ENCODE results near the gene MFN1.
A peak's percentile ranks its signal among the peaks of the same experiment; 100 is the strongest.

The MFN1 gene

GRCh38 chr3:179299316-179299715, 48.2 kb upstream of the MFN1 start:
- Histone ChIP-seq H3K27ac (ENCODE audit: extremely low read depth, low read depth, low read length) (no peak overlapping the region), H3K4me3 (ENCODE audit: low read depth, low read length) (no peak overlapping the region), H3K36me3 (ENCODE audit: control insufficient read depth in 2 of 2, insufficient read depth in 1 of 2, low read length in 2 of 2) (no peaks in the 10 kb centered on the region), H3K9me3 (ENCODE audit: control insufficient read depth, insufficient read depth, low read depth, low read length) (no peaks in the 10 kb centered on the region), H3K4me1 (ENCODE audit: control insufficient read depth, insufficient read depth, low read length) (no peaks in the 10 kb centered on the region)
- TF ChIP-seq ZNF146 (tag by site-specific recombination; IDR thresholded peaks at IDR 0.05) (peak; percentile 65), ZBTB20 (tag by site-specific recombination; IDR thresholded peaks at IDR 0.05) (no peak), ZNF677 (tag by site-specific recombination; IDR thresholded peaks at IDR 0.05) (no peak)
- ChIA-PET POLR2A (no interaction called here), CTCF (interaction anchor here (0.6 to 1.1 kb wide), 2 partner anchors 27 to 83 kb away, joined by 3 read pairs; no protein-coding TSS in a partner anchor)

GRCh38 chr3:179299999-179300613, 47.4 kb upstream of the MFN1 start:
- no peaks in the 10 kb centered on the region for H3K36me3 ChIP-seq (ENCODE audit: control insufficient read depth in 2 of 2, insufficient read depth in 1 of 2, low read length in 2 of 2)
- ChIA-PET POLR2A (no interaction called here), CTCF (interaction anchor here (1.1 kb wide), 1 partner anchor 27 kb away, joined by 3 read pairs; no protein-coding TSS in a partner anchor)

GRCh38 chr3:179301645-179302044, 45.9 kb upstream of the MFN1 start:
- no peak overlapping the region for H3K4me3 ChIP-seq (ENCODE audit: low read depth, low read length)
- TF ChIP-seq ZNF223 (tag by site-specific recombination; IDR thresholded peaks at IDR 0.05) (no peak), KLF9 (tag by site-specific recombination; IDR thresholded peaks at IDR 0.05; ENCODE audit: low read depth) (no peak), ZNF146 (tag by site-specific recombination; IDR thresholded peaks at IDR 0.05) (no peak), TRIM28 (IDR thresholded peaks at IDR 0.05; ENCODE audit: borderline replicate concordance, low read length) (no peak), ZNF518A (tag by site-specific recombination; conservative IDR thresholded peaks at IDR 0.05; ENCODE audit: low read depth) (no peak), OSR2 (tag by site-specific recombination; IDR thresholded peaks at IDR 0.05) (no peak), ZNF416 (tag by site-specific recombination; IDR thresholded peaks at IDR 0.05) (no peak), ZBTB7A (tag by site-specific recombination; IDR thresholded peaks at IDR 0.05; ENCODE audit: low read depth) (no peak), EGR2 (tag by site-specific recombination; IDR thresholded peaks at IDR 0.05; ENCODE audit: low read depth) (no peak), ZNF48 (tag by site-specific recombination; IDR thresholded peaks at IDR 0.05) (no peak), ZNF202 (tag by site-specific recombination; IDR thresholded peaks at IDR 0.05; ENCODE audit: borderline replicate concordance) (no peak), ZNF37A (tag by site-specific recombination; IDR thresholded peaks at IDR 0.05) (no peak), ZNF548 (tag by site-specific recombination; IDR thresholded peaks at IDR 0.05) (no peak), ZXDB (tag by site-specific recombination; IDR thresholded peaks at IDR 0.05) (no peak), ZIC2 (tag by site-specific recombination; IDR thresholded peaks at IDR 0.05) (no peak), ZNF654 (tag by site-specific recombination; IDR thresholded peaks at IDR 0.05; ENCODE audit: low read depth) (no peak)
- ChIA-PET POLR2A (no interaction called here), CTCF (no interaction called here)
- H3K4me1 ChIP-seq (ENCODE audit: control insufficient read depth, insufficient read depth, low read length): no peaks in the 10 kb centered on the region
- no peak overlapping the region for H3K27ac ChIP-seq (ENCODE audit: extremely low read depth, low read depth, low read length)
- no peaks in the 10 kb centered on the region for H3K9me3 ChIP-seq (ENCODE audit: control insufficient read depth, insufficient read depth, low read depth, low read length)
- no peaks in the 10 kb centered on the region for H3K36me3 ChIP-seq (ENCODE audit: control insufficient read depth in 2 of 2, insufficient read depth in 1 of 2, low read length in 2 of 2)

More at GRCh38 chr3:179299999-179300613, 47.4 kb upstream of the MFN1 start:
- H3K27ac ChIP-seq (ENCODE audit: extremely low read depth, low read depth, low read length): no peak overlapping the region
- TF ChIP-seq ZNF645 (tag by site-specific recombination; IDR thresholded peaks at IDR 0.05): no peak
- TF ChIP-seq ZNF266 (tag by site-specific recombination; IDR thresholded peaks at IDR 0.05; ENCODE audit: low read depth): no peak
- no peak for TF ChIP-seq ZNF837 (tag by site-specific recombination; IDR thresholded peaks at IDR 0.05)
- TF ChIP-seq ZSCAN4 (tag by site-specific recombination; IDR thresholded peaks at IDR 0.05): no peak
- TF ChIP-seq ZNF248 (tag by site-specific recombination; IDR thresholded peaks at IDR 0.05): no peak
- no peak for TF ChIP-seq OVOL3 (tag by site-specific recombination; IDR thresholded peaks at IDR 0.05)
- no peak for TF ChIP-seq ZNF747 (tag by site-specific recombination; IDR thresholded peaks at IDR 0.05)
- no peak for TF ChIP-seq ZNF311 (tag by site-specific recombination; IDR thresholded peaks at IDR 0.05; ENCODE audit: borderline replicate concordance)
- TF ChIP-seq ZSCAN30 (tag by site-specific recombination; IDR thresholded peaks at IDR 0.05): no peak
- TF ChIP-seq ZNF664 (tag by site-specific recombination; IDR thresholded peaks at IDR 0.05): no peak
- TF ChIP-seq ZNF677 (tag by site-specific recombination; IDR thresholded peaks at IDR 0.05): no peak
- no peak for TF ChIP-seq ZNF529 (tag by site-specific recombination; IDR thresholded peaks at IDR 0.05; ENCODE audit: insufficient replicate concordance)
- no peaks in the 10 kb centered on the region for H3K4me1 ChIP-seq (ENCODE audit: control insufficient read depth, insufficient read depth, low read length)
- no peaks in the 10 kb centered on the region for H3K9me3 ChIP-seq (ENCODE audit: control insufficient read depth, insufficient read depth, low read depth, low read length)
- no peak overlapping the region for H3K4me3 ChIP-seq (ENCODE audit: low read depth, low read length)
